WTC11 (cell line): Measurements from ENCODE around the gene RPS6KB2. TPM values are rescaled to one million over a fixed set of nuclear protein-coding genes. Genes with fewer than 3 reads are reported as not detected.

Experiments used
- ATAC-seq: fragments of 200-7000 bp; cut with Tn5 transposase; 2 replicates; pipeline ENCODE4 v1.10.0; 2021; ENCODE audit warnings: mild to moderate bottlenecking, moderate library complexity
- CTCF ChIA-PET: fragments of 300-600 bp; sonication (Branson Sonifier 250); formaldehyde crosslinking; loops from one replicate; lab custom pipeline; 2021; ENCODE audit warnings: antibody characterized with exemption; lab: Charles Lee
- POLR2A ChIA-PET: fragments of 350-600 bp; sonication (Branson Sonifier 250); formaldehyde crosslinking; loops from one replicate; lab custom pipeline; 2021; ENCODE audit warnings: antibody characterized with exemption; lab: Charles Lee
- DNase-seq: peaks from one replicate; pipeline ENCODE4 v3.0.0; 2021; ENCODE audit warnings: low spot score
- H3K27ac Mint-ChIP-seq: 2 replicates; pipeline ENCODE4 v1.8.0; 2021; ENCODE audit warnings: mixed read lengths
- H3K27me3 Mint-ChIP-seq: 2 replicates; pipeline ENCODE4 v1.8.0; 2021; ENCODE audit warnings: low read depth, mild to moderate bottlenecking, moderate library complexity, mixed read lengths
- H3K36me3 Mint-ChIP-seq: 2 replicates; pipeline ENCODE4 v1.8.0; 2021; ENCODE audit warnings: mixed read lengths
- H3K4me1 Mint-ChIP-seq: 2 replicates; pipeline ENCODE4 v1.8.0; 2022; ENCODE audit warnings: mixed read lengths
- H3K4me3 Mint-ChIP-seq: 2 replicates; pipeline ENCODE4 v1.8.0; 2021; ENCODE audit warnings: mild to moderate bottlenecking, moderate library complexity, mixed read lengths
- H3K9me3 Mint-ChIP-seq: 2 replicates; pipeline ENCODE4 v1.8.0; 2021; ENCODE audit warnings: mixed read lengths
- CREB1 ChIP-seq: sonication (generic); formaldehyde crosslinking; IDR thresholded peaks from 2 replicates; pipeline ENCODE4 v1.8.0; 2023; ENCODE audit warnings: mild to moderate bottlenecking, missing genetic modification reagents
- ETV6 ChIP-seq: sonication (generic); formaldehyde crosslinking; IDR thresholded peaks from 2 replicates; pipeline ENCODE4 v1.8.1; 2022; ENCODE audit warnings: mild to moderate bottlenecking, missing genetic modification reagents
- GTF2I ChIP-seq: fragments of 250-450 bp; sonication (Bioruptor Pico); conservative IDR thresholded peaks from 2 replicates; pipeline ENCODE4 v1.4.0; 2021; ENCODE audit warnings: mild to moderate bottlenecking
- HMGA2 ChIP-seq: fragments of 250-450 bp; sonication (Bioruptor Pico); IDR thresholded peaks from 2 replicates; pipeline ENCODE4 v1.4.0; 2021; ENCODE audit warnings: mild to moderate bottlenecking, moderate library complexity
- MAX ChIP-seq: sonication (generic); formaldehyde crosslinking; IDR thresholded peaks from 2 replicates; pipeline ENCODE4 v1.8.0; 2022; ENCODE audit warnings: mild to moderate bottlenecking, missing genetic modification reagents
- NFYB ChIP-seq: sonication (generic); formaldehyde crosslinking; conservative IDR thresholded peaks from 2 replicates; pipeline ENCODE4 v1.8.0; 2022; ENCODE audit warnings: low read depth, missing genetic modification reagents
- SP1 ChIP-seq: sonication (generic); formaldehyde crosslinking; conservative IDR thresholded peaks from 2 replicates; pipeline ENCODE4 v1.8.1; 2022; ENCODE audit warnings: missing genetic modification reagents
- STAT6 ChIP-seq: sonication (generic); formaldehyde crosslinking; conservative IDR thresholded peaks from 2 replicates; pipeline ENCODE4 v1.8.1; 2023; ENCODE audit warnings: mild to moderate bottlenecking, low read depth, missing genetic modification reagents, moderate library complexity
- USF2 ChIP-seq: sonication (generic); formaldehyde crosslinking; IDR thresholded peaks from 2 replicates; pipeline ENCODE4 v1.8.1; 2023; ENCODE audit warnings: mild to moderate bottlenecking, missing genetic modification reagents, moderate library complexity
- total RNA-seq: library from RNA; stranded (reverse); gene quantifications from 3 replicates; pipeline ENCODE4 v1.2.3, GENCODE V29; 2021
- TF ChIP-seq, protein P1 (sequence below): sonication (generic); formaldehyde crosslinking; IDR thresholded peaks from 2 replicates; pipeline ENCODE4 v1.8.0; 2023; ENCODE audit warnings: missing genetic modification reagents
- TF ChIP-seq, protein P2 (sequence below): fragments of 250-450 bp; sonication (Bioruptor Pico); IDR thresholded peaks from 2 replicates; pipeline ENCODE4 v1.9.0; 2021; ENCODE audit warnings: mild to moderate bottlenecking
- TF ChIP-seq, protein P3 (sequence below): sonication (generic); formaldehyde crosslinking; IDR thresholded peaks from 2 replicates; pipeline ENCODE4 v1.8.1; 2022; ENCODE audit warnings: mild to moderate bottlenecking, moderate library complexity, missing genetic modification reagents
- TF ChIP-seq, protein P4 (sequence below): sonication (generic); formaldehyde crosslinking; IDR thresholded peaks from 2 replicates; pipeline ENCODE4 v1.8.0; 2023; ENCODE audit warnings: missing genetic modification reagents, mild to moderate bottlenecking, borderline replicate concordance
- TF ChIP-seq, protein P5 (sequence below): sonication (generic); formaldehyde crosslinking; IDR thresholded peaks from 2 replicates; pipeline ENCODE4 v1.8.1; 2022; ENCODE audit warnings: mild to moderate bottlenecking, missing genetic modification reagents, moderate library complexity, borderline replicate concordance
- TF ChIP-seq, protein P6 (sequence below): fragments of 250-450 bp; sonication (Bioruptor Pico); IDR thresholded peaks from 2 replicates; pipeline ENCODE4 v1.9.0; 2021; ENCODE audit warnings: mild to moderate bottlenecking, borderline replicate concordance

The RPS6KB2 gene
- total RNA-seq, 1 experiment from 2014 or later = 54.7 TPM

DNA sequence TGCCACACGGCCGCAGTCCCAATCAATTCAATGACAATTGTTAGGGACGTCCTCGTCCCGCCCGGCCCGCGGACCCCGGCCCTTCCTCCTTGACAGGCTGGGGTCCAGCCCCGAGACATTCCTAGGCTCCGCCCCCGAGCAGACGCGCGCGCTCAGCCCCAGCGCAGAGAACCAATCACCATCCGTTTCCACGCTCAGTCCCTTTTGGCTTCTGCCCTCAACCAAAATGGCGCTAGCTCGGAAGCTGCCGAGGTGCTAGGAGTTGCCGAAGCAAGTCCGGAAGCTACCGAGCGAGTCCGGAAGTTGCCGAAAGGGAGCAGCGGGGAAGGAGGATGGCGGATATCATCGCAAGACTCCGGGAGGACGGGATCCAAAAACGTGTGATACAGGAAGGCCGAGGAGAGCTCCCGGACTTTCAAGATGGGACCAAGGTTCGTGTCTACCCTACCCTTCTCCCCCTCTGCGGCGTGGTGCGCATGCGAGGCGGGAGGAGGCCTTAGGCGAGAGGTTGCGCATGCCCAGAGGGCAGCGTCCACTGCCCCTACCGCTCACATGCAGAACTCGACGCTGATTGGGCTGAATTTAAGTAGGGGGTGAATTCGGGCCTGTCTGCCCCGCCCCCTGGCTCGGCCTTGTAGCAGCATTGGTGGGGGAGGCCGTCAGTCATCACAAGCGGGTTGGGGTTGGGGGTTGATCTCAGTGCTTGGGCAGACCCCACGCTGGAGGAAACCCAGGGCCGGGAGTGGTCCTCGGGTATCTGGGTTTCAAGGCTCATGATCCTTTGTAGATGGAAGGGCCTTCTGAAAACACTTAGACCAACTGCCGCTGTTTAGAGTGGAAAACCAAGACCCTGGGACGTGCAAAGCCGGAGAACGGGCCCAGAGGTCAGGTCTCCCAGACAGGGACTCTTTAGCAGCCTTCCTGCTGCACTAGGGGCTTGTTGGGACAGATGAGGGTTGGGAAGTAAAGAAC lies 54.8 kb downstream of the RPS6KB2 start, which contains the start of gene AIP:
TSS of gene AIP (plus strand) at position 200 of the 972 bp plus-strand sequence. CDS start at position 333, 133 bp downstream.
- H3K9me3 Mint-ChIP-seq = no peaks in the 10 kb centered on the region
- ChIA-PET CTCF (interaction anchor here (0.7 to 1.4 kb wide), 6 partner anchors 10 to 165 kb away, joined by 3 to 14 read pairs (median 4); partner anchors contain the start of genes PPP1CA and RAD9A), POLR2A (interaction anchor here (0.8 to 1.0 kb wide), 3 partner anchors 15 to 82 kb away, joined by 3 to 6 read pairs (median 3); partner anchors contain the start of genes PPP1CA, RPS6KB2 and TMEM134)
- H3K27me3 Mint-ChIP-seq = peaks cover 45% of the 10 kb centered on the region
- peaks cover 7% of the 10 kb centered on the region; the same call in 1 of the 2 replicates for H3K36me3 Mint-ChIP-seq
- H3K4me1 Mint-ChIP-seq = peaks cover 19% of the 10 kb centered on the region
- ATAC-seq (peak; percentile 94), DNase-seq (peak; percentile 98)
- H3K4me3 Mint-ChIP-seq = peak within 1 kb of the TSS; percentile 75
- peak within 1 kb of the TSS; percentile 73 for H3K27ac Mint-ChIP-seq
- TF ChIP-seq STAT6 (CRISPR knock-in tag) (0 out of 2 replicates have a peak, but pooled peaks have one; percentile 59), GTF2I (CRISPR knock-in tag) (no peak), NFYB (peak; percentile 94), ETV6 (CRISPR knock-in tag) (peak; percentile 99), SP1 (CRISPR knock-in tag) (peak; percentile 79), CREB1 (CRISPR knock-in tag) (peak; percentile 98), USF2 (CRISPR knock-in tag) (no peak; the same call in 1 of the 2 replicates), MAX (peak; percentile 100), HMGA2 (CRISPR knock-in tag) (no peak)
- TF ChIP-seq, protein P1, sequence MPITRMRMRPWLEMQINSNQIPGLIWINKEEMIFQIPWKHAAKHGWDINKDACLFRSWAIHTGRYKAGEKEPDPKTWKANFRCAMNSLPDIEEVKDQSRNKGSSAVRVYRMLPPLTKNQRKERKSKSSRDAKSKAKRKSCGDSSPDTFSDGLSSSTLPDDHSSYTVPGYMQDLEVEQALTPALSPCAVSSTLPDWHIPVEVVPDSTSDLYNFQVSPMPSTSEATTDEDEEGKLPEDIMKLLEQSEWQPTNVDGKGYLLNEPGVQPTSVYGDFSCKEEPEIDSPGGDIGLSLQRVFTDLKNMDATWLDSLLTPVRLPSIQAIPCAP = peak; percentile 98
- TF ChIP-seq, protein P2, sequence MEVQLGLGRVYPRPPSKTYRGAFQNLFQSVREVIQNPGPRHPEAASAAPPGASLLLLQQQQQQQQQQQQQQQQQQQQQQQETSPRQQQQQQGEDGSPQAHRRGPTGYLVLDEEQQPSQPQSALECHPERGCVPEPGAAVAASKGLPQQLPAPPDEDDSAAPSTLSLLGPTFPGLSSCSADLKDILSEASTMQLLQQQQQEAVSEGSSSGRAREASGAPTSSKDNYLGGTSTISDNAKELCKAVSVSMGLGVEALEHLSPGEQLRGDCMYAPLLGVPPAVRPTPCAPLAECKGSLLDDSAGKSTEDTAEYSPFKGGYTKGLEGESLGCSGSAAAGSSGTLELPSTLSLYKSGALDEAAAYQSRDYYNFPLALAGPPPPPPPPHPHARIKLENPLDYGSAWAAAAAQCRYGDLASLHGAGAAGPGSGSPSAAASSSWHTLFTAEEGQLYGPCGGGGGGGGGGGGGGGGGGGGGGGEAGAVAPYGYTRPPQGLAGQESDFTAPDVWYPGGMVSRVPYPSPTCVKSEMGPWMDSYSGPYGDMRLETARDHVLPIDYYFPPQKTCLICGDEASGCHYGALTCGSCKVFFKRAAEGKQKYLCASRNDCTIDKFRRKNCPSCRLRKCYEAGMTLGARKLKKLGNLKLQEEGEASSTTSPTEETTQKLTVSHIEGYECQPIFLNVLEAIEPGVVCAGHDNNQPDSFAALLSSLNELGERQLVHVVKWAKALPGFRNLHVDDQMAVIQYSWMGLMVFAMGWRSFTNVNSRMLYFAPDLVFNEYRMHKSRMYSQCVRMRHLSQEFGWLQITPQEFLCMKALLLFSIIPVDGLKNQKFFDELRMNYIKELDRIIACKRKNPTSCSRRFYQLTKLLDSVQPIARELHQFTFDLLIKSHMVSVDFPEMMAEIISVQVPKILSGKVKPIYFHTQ (CRISPR knock-in tag) = no peak
- TF ChIP-seq, protein P3, sequence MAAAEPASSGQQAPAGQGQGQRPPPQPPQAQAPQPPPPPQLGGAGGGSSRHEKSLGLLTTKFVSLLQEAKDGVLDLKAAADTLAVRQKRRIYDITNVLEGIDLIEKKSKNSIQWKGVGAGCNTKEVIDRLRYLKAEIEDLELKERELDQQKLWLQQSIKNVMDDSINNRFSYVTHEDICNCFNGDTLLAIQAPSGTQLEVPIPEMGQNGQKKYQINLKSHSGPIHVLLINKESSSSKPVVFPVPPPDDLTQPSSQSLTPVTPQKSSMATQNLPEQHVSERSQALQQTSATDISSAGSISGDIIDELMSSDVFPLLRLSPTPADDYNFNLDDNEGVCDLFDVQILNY (CRISPR knock-in tag) = peak; percentile 96
- TF ChIP-seq, protein P4, sequence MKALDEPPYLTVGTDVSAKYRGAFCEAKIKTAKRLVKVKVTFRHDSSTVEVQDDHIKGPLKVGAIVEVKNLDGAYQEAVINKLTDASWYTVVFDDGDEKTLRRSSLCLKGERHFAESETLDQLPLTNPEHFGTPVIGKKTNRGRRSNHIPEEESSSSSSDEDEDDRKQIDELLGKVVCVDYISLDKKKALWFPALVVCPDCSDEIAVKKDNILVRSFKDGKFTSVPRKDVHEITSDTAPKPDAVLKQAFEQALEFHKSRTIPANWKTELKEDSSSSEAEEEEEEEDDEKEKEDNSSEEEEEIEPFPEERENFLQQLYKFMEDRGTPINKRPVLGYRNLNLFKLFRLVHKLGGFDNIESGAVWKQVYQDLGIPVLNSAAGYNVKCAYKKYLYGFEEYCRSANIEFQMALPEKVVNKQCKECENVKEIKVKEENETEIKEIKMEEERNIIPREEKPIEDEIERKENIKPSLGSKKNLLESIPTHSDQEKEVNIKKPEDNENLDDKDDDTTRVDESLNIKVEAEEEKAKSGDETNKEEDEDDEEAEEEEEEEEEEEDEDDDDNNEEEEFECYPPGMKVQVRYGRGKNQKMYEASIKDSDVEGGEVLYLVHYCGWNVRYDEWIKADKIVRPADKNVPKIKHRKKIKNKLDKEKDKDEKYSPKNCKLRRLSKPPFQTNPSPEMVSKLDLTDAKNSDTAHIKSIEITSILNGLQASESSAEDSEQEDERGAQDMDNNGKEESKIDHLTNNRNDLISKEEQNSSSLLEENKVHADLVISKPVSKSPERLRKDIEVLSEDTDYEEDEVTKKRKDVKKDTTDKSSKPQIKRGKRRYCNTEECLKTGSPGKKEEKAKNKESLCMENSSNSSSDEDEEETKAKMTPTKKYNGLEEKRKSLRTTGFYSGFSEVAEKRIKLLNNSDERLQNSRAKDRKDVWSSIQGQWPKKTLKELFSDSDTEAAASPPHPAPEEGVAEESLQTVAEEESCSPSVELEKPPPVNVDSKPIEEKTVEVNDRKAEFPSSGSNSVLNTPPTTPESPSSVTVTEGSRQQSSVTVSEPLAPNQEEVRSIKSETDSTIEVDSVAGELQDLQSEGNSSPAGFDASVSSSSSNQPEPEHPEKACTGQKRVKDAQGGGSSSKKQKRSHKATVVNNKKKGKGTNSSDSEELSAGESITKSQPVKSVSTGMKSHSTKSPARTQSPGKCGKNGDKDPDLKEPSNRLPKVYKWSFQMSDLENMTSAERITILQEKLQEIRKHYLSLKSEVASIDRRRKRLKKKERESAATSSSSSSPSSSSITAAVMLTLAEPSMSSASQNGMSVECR (CRISPR knock-in tag) = peak; percentile 99
- TF ChIP-seq, protein P5, sequence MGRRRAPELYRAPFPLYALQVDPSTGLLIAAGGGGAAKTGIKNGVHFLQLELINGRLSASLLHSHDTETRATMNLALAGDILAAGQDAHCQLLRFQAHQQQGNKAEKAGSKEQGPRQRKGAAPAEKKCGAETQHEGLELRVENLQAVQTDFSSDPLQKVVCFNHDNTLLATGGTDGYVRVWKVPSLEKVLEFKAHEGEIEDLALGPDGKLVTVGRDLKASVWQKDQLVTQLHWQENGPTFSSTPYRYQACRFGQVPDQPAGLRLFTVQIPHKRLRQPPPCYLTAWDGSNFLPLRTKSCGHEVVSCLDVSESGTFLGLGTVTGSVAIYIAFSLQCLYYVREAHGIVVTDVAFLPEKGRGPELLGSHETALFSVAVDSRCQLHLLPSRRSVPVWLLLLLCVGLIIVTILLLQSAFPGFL = no peak; the same call in 1 of the 2 replicates
- TF ChIP-seq, protein P6, sequence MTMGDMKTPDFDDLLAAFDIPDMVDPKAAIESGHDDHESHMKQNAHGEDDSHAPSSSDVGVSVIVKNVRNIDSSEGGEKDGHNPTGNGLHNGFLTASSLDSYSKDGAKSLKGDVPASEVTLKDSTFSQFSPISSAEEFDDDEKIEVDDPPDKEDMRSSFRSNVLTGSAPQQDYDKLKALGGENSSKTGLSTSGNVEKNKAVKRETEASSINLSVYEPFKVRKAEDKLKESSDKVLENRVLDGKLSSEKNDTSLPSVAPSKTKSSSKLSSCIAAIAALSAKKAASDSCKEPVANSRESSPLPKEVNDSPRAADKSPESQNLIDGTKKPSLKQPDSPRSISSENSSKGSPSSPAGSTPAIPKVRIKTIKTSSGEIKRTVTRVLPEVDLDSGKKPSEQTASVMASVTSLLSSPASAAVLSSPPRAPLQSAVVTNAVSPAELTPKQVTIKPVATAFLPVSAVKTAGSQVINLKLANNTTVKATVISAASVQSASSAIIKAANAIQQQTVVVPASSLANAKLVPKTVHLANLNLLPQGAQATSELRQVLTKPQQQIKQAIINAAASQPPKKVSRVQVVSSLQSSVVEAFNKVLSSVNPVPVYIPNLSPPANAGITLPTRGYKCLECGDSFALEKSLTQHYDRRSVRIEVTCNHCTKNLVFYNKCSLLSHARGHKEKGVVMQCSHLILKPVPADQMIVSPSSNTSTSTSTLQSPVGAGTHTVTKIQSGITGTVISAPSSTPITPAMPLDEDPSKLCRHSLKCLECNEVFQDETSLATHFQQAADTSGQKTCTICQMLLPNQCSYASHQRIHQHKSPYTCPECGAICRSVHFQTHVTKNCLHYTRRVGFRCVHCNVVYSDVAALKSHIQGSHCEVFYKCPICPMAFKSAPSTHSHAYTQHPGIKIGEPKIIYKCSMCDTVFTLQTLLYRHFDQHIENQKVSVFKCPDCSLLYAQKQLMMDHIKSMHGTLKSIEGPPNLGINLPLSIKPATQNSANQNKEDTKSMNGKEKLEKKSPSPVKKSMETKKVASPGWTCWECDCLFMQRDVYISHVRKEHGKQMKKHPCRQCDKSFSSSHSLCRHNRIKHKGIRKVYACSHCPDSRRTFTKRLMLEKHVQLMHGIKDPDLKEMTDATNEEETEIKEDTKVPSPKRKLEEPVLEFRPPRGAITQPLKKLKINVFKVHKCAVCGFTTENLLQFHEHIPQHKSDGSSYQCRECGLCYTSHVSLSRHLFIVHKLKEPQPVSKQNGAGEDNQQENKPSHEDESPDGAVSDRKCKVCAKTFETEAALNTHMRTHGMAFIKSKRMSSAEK (CRISPR knock-in tag) = no peak
